ENCODE results near the gene PGR.

The PGR gene

DNA sequence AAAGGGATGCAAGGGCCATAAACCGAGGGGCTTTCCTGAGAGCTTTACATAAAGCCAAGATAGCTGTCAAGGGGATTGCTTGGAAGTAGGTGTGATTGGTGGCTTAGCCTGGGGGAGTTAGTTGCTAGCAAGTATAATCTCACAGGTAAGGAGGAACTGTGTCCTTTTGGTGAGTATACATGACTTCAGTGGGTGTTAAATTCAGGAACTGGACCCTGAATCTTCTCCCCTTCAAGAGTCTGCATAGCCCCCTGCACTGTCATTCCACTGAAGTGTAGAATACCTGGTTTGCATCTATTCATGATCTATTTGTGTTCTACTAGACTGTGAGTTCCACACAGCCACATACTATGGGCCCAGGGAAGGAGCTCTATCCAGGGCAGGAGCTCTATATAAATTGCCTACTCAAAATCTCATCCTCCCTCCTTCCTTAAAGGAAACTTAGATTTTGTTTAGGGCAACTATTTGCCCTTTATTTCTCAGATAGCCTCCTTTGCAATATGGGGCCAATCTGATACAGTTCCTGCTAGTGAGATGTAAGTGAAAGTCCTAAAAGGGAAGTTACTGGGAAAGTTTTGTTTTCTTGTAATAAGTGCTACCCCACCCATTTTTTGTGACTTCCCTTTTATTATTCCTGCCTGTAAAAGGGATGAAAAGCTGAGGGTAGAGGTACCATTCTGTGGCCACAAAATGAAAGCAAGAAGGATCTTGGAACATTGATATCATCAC lies 120.5 kb downstream of the PGR start:
- no peak for DNase-seq

DNA sequence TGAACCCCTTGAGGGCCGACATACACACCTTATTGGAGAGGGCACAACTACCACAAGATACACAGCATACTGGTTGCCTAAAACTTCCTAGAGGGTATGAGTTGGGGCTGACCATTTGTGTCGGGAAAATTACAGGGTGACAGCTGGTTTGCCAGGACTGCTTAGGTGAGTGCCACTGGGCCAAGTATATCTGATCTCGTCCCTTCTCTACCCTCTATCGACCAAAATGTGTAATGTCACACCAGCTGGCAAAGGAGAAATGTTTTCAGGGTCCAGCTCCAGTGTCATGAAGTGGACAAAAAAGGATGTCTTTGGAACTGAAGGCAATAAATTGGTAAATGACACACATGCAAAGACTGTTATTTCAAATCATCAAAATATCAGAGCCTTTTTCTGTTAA lies 126.1 kb downstream of the PGR start:
- DNase-seq = no peak

DNA sequence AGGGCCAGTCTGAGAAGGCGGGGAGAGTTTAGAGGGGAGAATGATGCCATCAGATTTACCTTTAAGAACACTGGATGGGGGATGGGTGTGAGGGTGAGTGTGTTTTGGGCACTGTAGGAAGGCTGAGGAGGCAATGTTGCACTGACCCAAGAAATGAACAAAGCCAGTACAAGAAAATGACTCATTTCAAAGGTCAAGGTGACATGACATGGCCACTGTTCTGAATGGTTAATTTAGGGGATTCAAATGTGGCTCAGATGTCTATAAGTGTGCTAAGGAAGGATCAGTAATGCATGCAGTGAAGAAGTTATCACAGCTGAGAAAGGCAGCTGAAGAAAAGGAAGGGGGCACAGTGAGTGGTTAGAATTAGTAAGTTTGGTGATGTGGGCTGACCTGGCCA lies 129.9 kb downstream of the PGR start:
- no peak for DNase-seq

DNA sequence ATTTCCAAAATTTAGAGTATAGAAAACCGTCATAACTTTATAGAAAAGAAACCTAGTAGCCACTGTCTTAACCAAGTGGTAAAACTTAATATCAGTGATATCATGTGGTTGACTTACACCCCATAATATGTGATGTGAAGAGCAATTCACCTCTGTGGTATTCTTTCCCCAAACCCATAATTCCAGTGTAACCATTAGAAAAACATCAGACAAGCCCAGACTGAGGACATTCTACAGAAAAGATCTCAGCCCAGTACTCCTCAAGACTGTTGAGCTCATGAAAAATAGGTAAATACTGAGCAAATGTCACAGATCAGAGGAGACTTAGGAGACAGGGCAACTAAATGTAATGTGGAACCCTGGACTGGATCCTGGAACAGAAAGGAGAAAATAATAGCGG lies 134.6 kb downstream of the PGR start:
- DNase-seq = no peak

DNA sequence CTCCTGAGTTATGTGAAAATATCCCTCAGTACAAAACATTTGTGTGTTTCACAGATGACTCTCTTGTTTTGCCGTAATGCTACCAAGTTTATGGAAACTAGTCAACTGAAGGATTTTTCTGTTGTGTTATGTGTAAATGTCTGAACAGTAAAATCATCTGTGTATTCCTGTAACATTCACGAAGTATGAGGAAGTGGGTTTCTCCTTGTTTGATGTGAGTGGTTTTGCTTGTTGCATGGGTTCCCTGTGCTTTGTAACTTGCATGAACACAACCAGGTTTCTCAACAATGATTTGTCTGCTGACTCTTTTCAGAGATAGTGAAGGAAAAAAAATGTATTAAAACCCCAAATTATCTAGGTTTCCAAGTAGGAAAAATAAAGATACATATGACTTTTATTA lies 138.1 kb downstream of the PGR start:
- DNase-seq = peak; percentile 9

DNA sequence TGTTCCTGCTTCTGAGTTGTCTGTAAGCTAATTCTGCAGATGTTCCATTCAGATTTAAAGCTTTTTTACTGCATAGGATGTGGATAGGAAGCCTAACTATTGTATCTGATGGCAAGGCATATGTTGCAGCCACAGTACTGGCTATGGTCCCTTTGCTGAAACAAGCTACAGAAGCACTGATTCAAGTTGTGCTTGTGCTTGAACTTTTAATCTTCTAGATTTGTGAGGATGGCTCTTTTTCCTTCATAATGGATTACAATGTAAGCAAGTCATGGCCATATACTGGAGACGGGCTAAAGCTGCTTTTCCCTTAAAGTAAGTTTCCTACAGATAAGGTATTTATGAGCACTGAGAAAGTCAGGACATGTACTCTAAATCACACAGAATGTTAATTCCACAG lies 138.7 kb downstream of the PGR start:
- no peak for DNase-seq

DNA sequence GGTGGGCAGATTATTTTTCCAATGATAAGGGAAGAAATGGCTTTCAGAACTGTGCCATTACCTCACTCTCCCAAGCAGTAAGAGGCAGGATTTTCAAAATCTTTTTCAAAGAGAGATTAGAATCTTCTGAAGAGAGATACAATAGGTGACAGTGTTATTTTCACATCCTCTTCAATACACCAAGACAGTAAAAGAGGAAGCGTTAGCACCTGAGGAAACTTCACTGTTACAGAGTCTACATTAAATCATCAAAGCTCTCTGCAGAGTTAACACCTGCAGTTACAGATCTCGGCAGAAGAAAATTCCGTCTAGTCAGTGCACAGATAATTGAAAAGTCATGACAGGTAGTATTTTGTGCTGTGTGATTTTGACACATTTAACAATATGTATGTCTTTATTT lies 144.9 kb downstream of the PGR start:
- no peak for DNase-seq

DNA sequence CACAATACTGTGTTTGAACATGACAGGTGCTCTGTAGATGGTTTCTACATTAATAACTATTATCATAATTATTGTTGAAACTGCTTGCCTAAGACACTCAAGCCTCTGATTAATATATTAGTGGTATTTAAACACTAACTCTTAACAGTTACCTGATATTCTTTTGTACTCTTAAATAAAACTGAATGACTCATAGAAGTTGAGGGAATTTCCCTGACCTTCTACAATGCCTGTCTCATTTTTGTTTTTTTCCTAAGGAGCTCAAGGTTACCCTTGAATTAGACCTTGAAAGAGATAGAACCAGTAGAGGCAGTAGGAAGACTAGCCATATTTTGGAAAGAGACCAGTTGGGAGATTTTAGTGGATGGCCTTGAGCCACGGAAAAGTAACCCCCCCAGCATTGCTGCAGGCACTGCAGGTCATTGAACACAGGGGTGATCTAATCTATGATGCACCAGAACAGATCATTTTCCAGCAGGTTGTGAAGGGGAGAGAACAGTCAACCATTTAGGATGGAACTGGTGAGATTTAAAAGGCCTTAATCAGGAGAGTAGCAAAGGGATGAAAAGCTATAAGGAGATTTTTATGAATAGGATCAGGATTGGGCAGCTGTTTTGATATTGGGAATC lies 148.3 kb downstream of the PGR start:
- peak; percentile 73 for DNase-seq

DNA sequence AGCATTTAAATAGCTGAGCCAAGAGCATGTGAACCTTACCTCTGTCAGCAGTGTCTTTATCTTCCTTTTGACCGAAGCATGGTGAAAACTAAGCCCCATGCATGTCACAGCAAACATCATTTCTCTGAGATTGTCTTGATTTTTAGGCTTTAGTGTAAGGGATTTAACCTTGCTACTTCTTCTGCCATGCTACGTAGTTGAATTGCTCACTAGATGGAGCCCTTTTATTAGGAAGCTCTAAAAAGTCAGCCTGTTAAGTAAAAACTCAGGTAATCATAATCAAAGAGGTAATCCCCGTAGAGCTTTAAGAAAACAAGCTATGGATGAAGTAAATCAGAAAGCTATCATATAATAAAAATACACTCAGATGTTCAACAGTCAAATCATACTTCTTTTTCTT lies 149.5 kb downstream of the PGR start:
- peak; percentile 8 for DNase-seq
